Measurements from ENCODE around the gene PEA15. TPM values are rescaled to one million over a fixed set of nuclear protein-coding genes. Genes with fewer than 3 reads are reported as not detected.
A peak's percentile ranks its signal among the peaks of the same experiment; 100 is the strongest.

PEA15 gene
- total RNA-seq, 1 experiment from 2014 or later: 183 TPM

DNA sequence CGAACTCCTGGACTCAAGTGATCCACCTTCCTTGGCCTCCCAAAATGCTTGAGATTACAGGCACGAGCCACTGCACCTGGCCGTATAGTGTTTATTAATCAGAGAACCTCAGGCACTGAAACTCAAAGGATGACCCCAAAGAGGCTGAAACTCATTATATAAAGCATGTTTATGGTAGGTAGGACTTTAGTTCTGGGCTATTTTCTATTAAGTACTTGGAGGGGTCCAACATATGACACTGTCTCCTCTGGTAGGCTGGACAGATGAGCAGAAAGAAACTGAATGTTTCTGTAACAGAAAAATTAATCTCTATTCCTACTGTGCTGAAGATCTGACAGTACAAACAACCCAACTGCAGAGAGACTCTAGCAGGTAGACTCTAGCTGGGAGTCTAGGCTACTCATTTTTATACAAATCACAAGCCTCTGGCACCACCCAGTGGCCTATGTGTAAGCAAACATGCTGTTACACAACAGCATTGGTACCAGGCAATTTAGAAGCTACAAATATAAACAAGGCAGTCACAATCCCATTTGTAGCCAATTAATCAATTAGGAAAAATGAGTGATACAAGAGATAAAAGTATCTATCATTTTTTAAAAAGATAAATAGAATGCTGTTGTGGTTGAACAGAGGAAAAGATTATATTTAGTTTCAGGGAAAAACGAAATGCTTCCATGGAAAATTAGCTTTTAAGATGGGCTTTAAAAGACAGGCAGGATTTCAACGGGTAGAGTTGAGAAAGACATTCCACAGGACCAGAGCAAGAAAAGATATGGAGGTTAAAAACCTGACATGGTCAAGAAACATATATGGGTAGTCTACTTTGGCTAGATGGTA, 46.7 kb downstream of the PEA15 start:
- peaks cover 25% of the 10 kb centered on the region for H3K4me1 Mint-ChIP-seq (ENCODE audit: insufficient read depth, unreplicated experiment)
- peak; percentile 87 for DNase-seq (ENCODE audit: unreplicated experiment)
- H3K27ac Mint-ChIP-seq (ENCODE audit: low read depth, unreplicated experiment): peak overlapping the region; percentile 75
- CTCF ChIA-PET: interaction anchor here (0.6 to 9.6 kb wide), 70 partner anchors 10 to 1119 kb away, joined by 3 to 187 read pairs (median 5); partner anchors contain the start of genes CASQ1, DCAF8, IGSF8 and KCNJ9
- intact Hi-C loops (cut with micrococcal nuclease): loop anchor here (1.0 to 5.0 kb wide), 5 partner anchors 45 to 330 kb away; partner anchors contain the start of gene PEA15
- POLR2A ChIA-PET: interaction anchor here (0.6 to 5.6 kb wide), 23 partner anchors 9 to 328 kb away, joined by 3 to 60 read pairs (median 5); partner anchors contain the start of genes CASQ1, DCAF8, IGSF8 and PEA15
- H3K4me3 Mint-ChIP-seq (ENCODE audit: unreplicated experiment): no peak overlapping the region
- peaks cover 73% of the 10 kb centered on the region for H3K36me3 Mint-ChIP-seq (ENCODE audit: insufficient read depth, unreplicated experiment)
- H3K9me3 Mint-ChIP-seq (ENCODE audit: unreplicated experiment): no peaks in the 10 kb centered on the region
- BruUV-seq (replicated peaks): no TSS peak
- TF ChIP-seq, protein P1, sequence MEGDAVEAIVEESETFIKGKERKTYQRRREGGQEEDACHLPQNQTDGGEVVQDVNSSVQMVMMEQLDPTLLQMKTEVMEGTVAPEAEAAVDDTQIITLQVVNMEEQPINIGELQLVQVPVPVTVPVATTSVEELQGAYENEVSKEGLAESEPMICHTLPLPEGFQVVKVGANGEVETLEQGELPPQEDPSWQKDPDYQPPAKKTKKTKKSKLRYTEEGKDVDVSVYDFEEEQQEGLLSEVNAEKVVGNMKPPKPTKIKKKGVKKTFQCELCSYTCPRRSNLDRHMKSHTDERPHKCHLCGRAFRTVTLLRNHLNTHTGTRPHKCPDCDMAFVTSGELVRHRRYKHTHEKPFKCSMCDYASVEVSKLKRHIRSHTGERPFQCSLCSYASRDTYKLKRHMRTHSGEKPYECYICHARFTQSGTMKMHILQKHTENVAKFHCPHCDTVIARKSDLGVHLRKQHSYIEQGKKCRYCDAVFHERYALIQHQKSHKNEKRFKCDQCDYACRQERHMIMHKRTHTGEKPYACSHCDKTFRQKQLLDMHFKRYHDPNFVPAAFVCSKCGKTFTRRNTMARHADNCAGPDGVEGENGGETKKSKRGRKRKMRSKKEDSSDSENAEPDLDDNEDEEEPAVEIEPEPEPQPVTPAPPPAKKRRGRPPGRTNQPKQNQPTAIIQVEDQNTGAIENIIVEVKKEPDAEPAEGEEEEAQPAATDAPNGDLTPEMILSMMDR (IDR thresholded peaks at IDR 0.05; ENCODE audit: unreplicated experiment): peak; percentile 85
- H3K27me3 Mint-ChIP-seq (ENCODE audit: insufficient read depth, unreplicated experiment): no peaks in the 10 kb centered on the region

- H3K4me3 Mint-ChIP-seq (ENCODE audit: unreplicated experiment): no peak overlapping the region
- no peaks in the 10 kb centered on the region for H3K9me3 Mint-ChIP-seq (ENCODE audit: unreplicated experiment)
- DNase-seq (ENCODE audit: unreplicated experiment): no peak
- no peak overlapping the region for H3K27ac Mint-ChIP-seq (ENCODE audit: low read depth, unreplicated experiment)
- ChIA-PET POLR2A (interaction anchor here (1.6 to 5.6 kb wide), 3 partner anchors 12 to 29 kb away, joined by 6 to 28 read pairs (median 27); partner anchors contain the start of gene PEX19), CTCF (interaction anchor here (0.9 to 9.6 kb wide), 11 partner anchors 10 to 170 kb away, joined by 3 to 187 read pairs (median 11); partner anchors contain the start of gene CASQ1)
- intact Hi-C loops (cut with micrococcal nuclease): no loop called here
- H3K27me3 Mint-ChIP-seq (ENCODE audit: insufficient read depth, unreplicated experiment): no peaks in the 10 kb centered on the region
- no TSS peak for BruUV-seq (replicated peaks)
- peaks cover 48% of the 10 kb centered on the region for H3K4me1 Mint-ChIP-seq (ENCODE audit: insufficient read depth, unreplicated experiment)
- TF ChIP-seq, protein P1 (IDR thresholded peaks at IDR 0.05; ENCODE audit: unreplicated experiment): no peak
- H3K36me3 Mint-ChIP-seq (ENCODE audit: insufficient read depth, unreplicated experiment): peaks cover 76% of the 10 kb centered on the region
Observed at GRCh38 chr1:160255781-160256300, 50.7 kb downstream of the PEA15 start.

GRCh38 chr1:160256396-160257046, 51.3 kb downstream of the PEA15 start:
- Mint-ChIP-seq H3K4me1 (ENCODE audit: insufficient read depth, unreplicated experiment) (peaks cover 45% of the 10 kb centered on the region), H3K27me3 (ENCODE audit: insufficient read depth, unreplicated experiment) (no peaks in the 10 kb centered on the region), H3K27ac (ENCODE audit: low read depth, unreplicated experiment) (no peak overlapping the region), H3K9me3 (ENCODE audit: unreplicated experiment) (no peaks in the 10 kb centered on the region), H3K36me3 (ENCODE audit: insufficient read depth, unreplicated experiment) (peaks cover 72% of the 10 kb centered on the region), H3K4me3 (ENCODE audit: unreplicated experiment) (no peak overlapping the region)
- TF ChIP-seq, protein P1 (IDR thresholded peaks at IDR 0.05; ENCODE audit: unreplicated experiment): no peak
- ChIA-PET CTCF (interaction anchor here (0.6 to 12.2 kb wide), 15 partner anchors 9 to 969 kb away, joined by 3 to 133 read pairs (median 4); partner anchors contain the start of genes PEA15 and TOMM40L), POLR2A (interaction anchor here (0.6 to 2.3 kb wide), 13 partner anchors 21 to 339 kb away, joined by 3 to 28 read pairs (median 4); partner anchors contain the start of genes PEA15 and PEX19)
- intact Hi-C loops (cut with micrococcal nuclease): no loop called here
- DNase-seq (ENCODE audit: unreplicated experiment): peak; percentile 84
- no TSS peak for BruUV-seq (replicated peaks)

All from MCF 10A (cell line).